NOMO-1 treated with dmso at 0.1 percent for 144 hours (cell line): ENCODE measurements around the gene C3orf38.
"Not testable (repeated sequence)": the region's sequence is repeated elsewhere in the genome, so short reads cannot be mapped to it uniquely, and the experiment has no call there.

ENCODE experiments used
- DNase-seq: peaks from one replicate; lab custom pipeline; 2025; ENCODE audit not compliant: unreplicated experiment; lab: John Stamatoyannopoulos, UW

C3orf38 gene

GRCh38 chr3:88149509-88150362 is at the start of gene C3orf38:
Gene C3orf38 (plus strand): TSS chr3:88149959. CDS start chr3:88150053, 94 bp downstream.
- DNase-seq = peak; percentile 78

DNA sequence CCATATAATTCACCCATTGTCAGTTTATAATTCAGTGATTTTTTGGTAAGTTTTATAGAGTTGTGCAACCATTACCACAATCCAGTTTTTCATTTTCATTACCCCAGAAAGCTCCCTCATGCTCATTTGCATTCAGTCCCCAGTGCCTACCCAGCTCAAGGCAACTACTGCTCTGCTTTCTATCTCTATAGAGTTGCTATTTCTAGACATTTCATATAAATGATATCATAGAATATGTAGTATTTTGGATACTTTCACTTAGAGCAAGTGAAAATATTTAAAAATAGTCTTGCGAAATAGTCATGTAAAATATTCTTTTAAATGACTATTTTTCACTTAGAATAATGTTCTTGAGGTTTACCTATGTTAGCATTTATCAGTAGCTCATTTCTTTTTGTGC is 48.6 kb upstream of the C3orf38 start:
- no peak for DNase-seq

GRCh38 chr3:88105325-88105724 is 44.4 kb upstream of the C3orf38 start:
- no peak for DNase-seq

GRCh38 chr3:88112289-88112688 is 37.5 kb upstream of the C3orf38 start:
- no peak for DNase-seq

DNA sequence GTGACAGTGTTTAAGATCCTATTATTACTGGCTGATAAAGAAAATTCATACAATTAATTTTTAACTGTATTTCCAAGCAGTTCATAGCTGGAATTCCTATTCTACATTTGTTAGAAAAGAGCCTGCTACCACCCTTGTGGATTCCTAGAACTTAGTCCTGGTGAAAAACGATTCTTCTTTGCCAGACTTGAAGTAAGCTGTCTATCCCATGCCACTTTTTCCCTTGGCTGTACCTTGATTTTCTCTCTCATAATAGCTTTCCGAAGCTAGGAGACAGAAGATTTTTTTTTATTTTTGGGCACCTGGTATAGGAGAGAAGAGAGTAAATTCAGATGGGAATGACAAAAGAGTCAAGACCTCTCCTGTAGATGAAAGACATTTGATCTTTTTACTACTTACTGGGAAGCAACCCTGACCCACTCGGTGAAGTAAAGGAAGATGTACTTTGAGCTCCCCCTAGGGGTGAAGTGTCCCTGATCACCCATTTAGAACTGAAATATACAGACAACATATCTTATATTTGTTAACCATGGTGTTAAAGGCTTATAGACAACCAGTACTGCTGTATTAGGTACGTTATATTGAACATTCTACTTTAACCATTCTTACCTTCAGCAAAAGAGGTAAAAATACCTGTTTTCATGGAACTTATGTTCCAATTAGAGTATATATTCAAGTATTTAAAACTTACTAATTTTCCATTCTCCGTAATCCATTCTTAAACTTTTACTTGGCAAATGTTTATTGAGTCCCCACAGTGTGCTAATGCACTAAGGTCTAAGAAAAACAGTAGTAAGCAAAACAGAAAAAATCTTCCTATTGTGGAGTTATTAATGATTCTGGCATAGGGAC is 36.2 kb upstream of the C3orf38 start:
- DNase-seq = no peak

GRCh38 chr3:88114878-88115549 is 34.7 kb upstream of the C3orf38 start:
- no peak for DNase-seq

GRCh38 chr3:88117683-88118082 is 32.1 kb upstream of the C3orf38 start:
- DNase-seq = peak; percentile 20

DNA sequence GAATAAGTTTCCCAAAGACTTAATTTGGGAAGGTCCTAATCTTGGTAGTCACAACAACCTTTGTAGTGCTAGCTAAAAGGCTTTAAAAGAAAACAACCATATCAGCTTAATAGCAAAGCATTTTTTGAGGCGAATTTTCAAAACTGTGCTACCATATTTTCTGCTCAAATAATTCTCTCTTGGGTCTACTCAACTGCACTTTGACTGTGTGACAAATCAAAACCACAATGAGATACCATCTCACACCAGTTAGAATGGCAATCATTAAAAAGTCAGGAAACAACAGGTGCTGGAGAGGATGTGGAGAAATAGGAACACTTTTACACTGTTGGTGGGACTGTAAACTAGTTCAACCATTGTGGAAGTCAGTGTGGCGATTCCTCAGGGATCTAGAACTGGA is 31.2 kb upstream of the C3orf38 start:
- DNase-seq = not testable (repeated sequence)

DNA sequence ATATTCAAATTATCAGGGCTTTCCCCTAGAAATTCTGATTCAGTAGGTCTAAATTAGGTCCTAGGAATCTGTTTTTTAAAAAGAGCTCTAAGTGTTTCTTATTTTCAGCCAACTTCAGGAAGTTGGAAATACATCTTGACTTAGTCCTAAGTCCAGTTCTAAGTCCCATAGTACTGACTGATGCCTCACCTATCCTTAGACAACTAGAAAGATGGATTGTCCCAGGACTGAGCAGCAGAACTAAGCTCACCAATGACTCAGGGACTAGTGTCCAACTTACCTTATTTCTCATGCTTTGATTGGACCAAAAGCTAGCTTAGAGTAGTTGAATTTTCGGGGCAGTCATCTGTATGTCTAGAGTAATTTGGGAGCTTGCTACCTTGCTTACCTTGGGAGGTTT is 26.2 kb upstream of the C3orf38 start:
- DNase-seq = no peak

- no peak for DNase-seq
Measured at GRCh38 chr3:88131695-88132094, 18.1 kb upstream of the C3orf38 start.

- DNase-seq = no peak
Measured at GRCh38 chr3:88132894-88133293, 16.9 kb upstream of the C3orf38 start.

- DNase-seq = no peak
Measured at GRCh38 chr3:88133711-88134263, 16.0 kb upstream of the C3orf38 start.

DNA sequence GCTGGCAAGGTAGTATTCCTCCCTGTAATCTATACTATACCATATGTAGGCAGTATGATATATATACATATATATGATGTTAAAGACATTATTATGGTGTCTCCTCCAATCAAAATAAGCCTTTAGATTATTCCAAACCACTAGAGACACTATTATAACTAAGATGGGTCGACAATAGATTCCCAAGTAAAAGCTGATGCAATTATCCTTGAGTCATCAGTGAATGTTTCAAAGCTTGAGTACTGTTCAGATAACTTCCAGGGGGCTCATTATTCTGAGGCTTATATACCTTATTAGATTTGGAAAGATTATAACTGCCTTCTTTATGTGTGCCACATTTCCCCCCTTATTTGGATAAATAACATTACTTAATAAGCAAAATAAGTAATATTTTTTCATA is 11.9 kb upstream of the C3orf38 start:
- no peak for DNase-seq

GRCh38 chr3:88141458-88142083 is 8.2 kb upstream of the C3orf38 start:
- no peak for DNase-seq

DNA sequence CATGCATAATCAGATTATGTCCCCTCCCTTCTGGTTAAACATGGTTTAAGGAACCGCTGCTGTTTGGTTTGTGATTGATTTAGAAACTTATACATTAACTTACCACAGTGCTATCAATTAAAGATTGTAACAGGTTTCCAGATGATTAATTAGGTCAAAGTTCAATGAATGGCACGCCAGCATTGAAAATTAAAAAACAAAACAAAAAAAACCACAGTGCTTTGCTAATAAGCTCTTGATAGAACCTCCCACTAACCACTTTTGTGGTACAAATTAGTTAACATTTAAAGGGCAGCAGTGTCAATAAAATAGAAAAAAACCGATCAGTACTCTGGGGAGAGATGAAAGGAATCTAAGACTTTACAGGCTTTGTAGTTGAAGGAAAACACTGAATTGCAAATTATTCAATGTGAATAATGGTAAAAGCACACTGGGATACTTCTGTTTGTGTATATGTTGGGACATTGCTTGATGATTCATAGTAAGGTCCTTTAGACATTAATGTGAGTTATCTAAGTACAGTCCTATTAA is 7.6 kb upstream of the C3orf38 start:
- DNase-seq = no peak

- DNase-seq = no peak
Measured at GRCh38 chr3:88147261-88147660, 2.5 kb upstream of the C3orf38 start.

DNA sequence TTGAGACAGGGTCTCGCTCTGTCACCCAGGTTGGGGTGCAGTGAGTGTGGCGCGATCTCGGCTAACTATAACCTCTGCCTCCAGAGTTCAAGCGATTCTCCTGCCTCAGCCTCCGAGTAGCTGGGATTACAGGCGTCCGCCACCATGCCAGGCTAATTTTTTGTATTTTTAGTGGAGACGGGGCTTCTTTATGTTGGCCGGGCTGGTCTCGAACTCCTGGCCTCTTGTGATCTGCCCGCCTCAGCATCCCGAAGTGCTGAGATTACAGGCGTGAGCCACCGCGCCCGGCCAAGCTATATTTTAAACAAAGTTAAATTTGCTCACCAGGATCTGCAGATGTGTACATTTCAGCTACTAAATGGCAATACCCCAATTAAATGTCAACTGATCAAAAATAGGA is 1.1 kb upstream of the C3orf38 start:
- no peak for DNase-seq

- DNase-seq = peak; percentile 52
Measured at GRCh38 chr3:88149101-88149508, 654 bp upstream of the C3orf38 start.

GRCh38 chr3:88150371-88150770 is 612 bp downstream of the C3orf38 start:
- peak; percentile 28 for DNase-seq

DNA sequence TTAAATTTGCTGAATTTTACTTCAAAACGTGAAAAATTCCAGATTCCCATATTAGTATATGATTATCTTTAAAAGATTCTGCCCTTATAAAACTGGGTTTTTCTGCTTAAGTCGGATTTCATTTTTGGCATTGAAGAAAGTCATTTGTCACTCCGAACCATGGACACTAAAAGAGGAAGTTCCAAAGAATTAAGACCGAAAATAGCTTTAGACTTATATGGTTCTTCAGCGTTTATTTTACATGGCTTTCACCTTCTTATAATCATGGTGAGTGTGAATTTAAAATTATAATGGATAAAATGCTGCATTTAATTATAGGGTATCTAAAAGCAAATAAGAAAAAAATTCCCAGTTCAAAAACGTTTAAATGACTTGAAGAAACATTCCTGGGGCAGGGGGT is 1.0 kb downstream of the C3orf38 start:
- DNase-seq = no peak
